Stomach (tissue), 9 donors: ENCODE data around the gene NAV1. TPM values are rescaled to one million over a fixed set of nuclear protein-coding genes. Genes with fewer than 3 reads are reported as not detected.
"Not testable (repeated sequence)": the region's sequence is repeated elsewhere in the genome, so short reads cannot be mapped to it uniquely, and the experiment has no call there.

Source experiments
- DNase-seq, 2 donors: peaks; one replicate each; pipeline versions ENCODE4 v3.0.0 to v3.0.0-alpha.2; 2013 to 2019
- H3K27ac ChIP-seq, 5 donors: fragments of 200-600 bp in 4 of 5; sonication (generic) in 4 of 5; one replicate each; pipeline ENCODE4 v1.5.1; 2013 to 2019; ENCODE audit warnings: mild to moderate bottlenecking in 1 of 5, moderate library complexity in 1 of 5
- H3K27me3 ChIP-seq, 3 donors: fragments of 200-600 bp; sonication (generic); one replicate each; pipeline ENCODE4 v1.5.1; 2017 to 2019; ENCODE audit warnings: mixed run types in 1 of 3
- H3K36me3 ChIP-seq, 4 donors: fragments of 200-600 bp; sonication (generic); 1 replicate in 3 of 4; 2 replicates in 1 of 4; pipeline ENCODE4 v1.5.1; 2016 to 2019
- H3K4me1 ChIP-seq, 4 donors: fragments of 200-600 bp; sonication (generic); one replicate each; pipeline ENCODE4 v1.5.1; 2016 to 2019
- H3K4me3 ChIP-seq, 4 donors: fragments of 200-600 bp; sonication (generic) in 3 of 4; one replicate each; pipeline ENCODE4 v1.5.1; 2016 to 2019; ENCODE audit warnings: mild to moderate bottlenecking in 1 of 4
- H3K9me3 ChIP-seq, 4 donors: fragments of 200-600 bp; sonication (generic); one replicate each; pipeline ENCODE4 v1.5.1; 2016 to 2019
- EP300 ChIP-seq: sonication (generic); formaldehyde crosslinking; IDR thresholded peaks from one replicate; pipeline ENCODE4 v1.6.1; 2017; ENCODE audit warnings: antibody characterized with exemption
- POLR2A ChIP-seq, 4 donors: fragments of 450-650 bp; IDR thresholded peaks; one replicate each; pipeline ENCODE4 v1.6.1; 2016; ENCODE audit warnings: antibody characterized with exemption in 4 of 4, control low read depth in 2 of 4, mild to moderate bottlenecking in 1 of 4, moderate library complexity in 1 of 4
- POLR2AphosphoS5 ChIP-seq, 3 donors: sonication (generic); formaldehyde crosslinking; IDR thresholded peaks; one replicate each; pipeline ENCODE4 v1.6.1; 2016; ENCODE audit warnings: antibody characterized with exemption in 3 of 3
- WGBS, 5 donors: extraction: QIAGEN DNeasy Blood & Tissue Kit in 3 of 5; methylation state at CpG; one replicate each; pipeline versions ENCODE4 v1.1.5 to v1.1.7; 2013 to 2018; 5-methylcytosine and 5-hydroxymethylcytosine counted together
- intact Hi-C: fragments of 100-400 bp; cut with DNase I; formaldehyde crosslinking; loops from one replicate; pipeline ENCODE4 v1.15.1; 2023; ENCODE audit warnings: low total_unique reads
- polyA plus RNA-seq, 3 donors: library from polyadenylated mRNA; stranded (reverse); fragments of 200-250 nt; gene quantifications; one replicate each; pipeline ENCODE4 v1.2.3, GENCODE V29; 2013
- total RNA-seq, 5 donors: library from RNA; depleted of rRNA; stranded (reverse); fragments of >200 nt; gene quantifications; one replicate each; pipeline versions ENCODE4 v1.1.0 to v1.2.3, GENCODE V29; 2014 to 2016
- TF ChIP-seq, protein P1 (sequence below), 7 experiments: fragments of 450-650 bp in 4 of 7; fragments of 200-600 bp in 3 of 7; sonication (generic) in 3 of 7; IDR thresholded peaks; one replicate each; pipeline ENCODE4 v1.5.1; 2016 to 2019; ENCODE audit warnings: antibody characterized with exemption in 7 of 7, control low read depth in 2 of 7, mild to moderate bottlenecking in 1 of 7
- donor health status: healthy with polysubstance abuse.
- donor health status: Bipolar disorder and iron deficiency.
- donor health status: healthy.

Gene NAV1
- total and polyA plus RNA-seq, 8 donors, result 3.0 to 33.0 (median 11.9) TPM

DNA sequence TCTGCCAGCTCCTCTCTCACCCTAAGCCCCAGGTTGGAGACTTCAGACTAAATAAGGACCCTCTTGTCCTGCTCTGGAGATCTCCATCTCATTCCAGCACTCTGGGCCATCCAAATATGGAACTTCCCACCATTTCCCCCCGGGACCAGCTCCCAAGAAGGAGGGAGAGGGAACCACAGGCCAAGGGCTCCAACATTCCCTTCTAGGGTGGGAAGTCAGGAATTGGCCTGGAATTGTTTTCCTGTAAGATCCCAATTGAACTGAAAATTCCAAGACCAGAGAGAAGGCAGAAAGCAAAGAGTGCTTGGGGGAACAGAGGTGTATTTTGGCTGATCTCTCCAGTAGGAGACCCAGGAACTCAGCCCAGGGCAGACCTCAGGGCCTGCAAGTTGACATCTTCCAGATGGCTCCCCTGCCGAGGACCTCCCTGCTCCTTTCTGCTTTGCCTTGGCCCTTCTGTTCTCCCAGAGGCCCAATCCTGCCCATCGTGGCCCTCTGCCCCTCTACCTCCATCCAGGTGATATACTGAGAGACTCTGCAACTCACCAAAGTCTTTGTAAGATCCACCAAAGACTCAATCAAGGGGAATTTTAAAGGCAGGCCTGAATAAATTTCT is 46.9 kb upstream of the NAV1 start:
- Histone ChIP-seq H3K27ac (peak overlapping the region; percentile 14 to 95 (median 93)), H3K4me1 (peaks cover 55 to 99% (median 86%) of the 10 kb centered on the region in 4 donors), H3K36me3 (peaks cover 49 to 87% (median 67%) of the 10 kb centered on the region in 4 donors), H3K4me3 (no peak overlapping the region), H3K27me3 (no peaks in the 10 kb centered on the region), H3K9me3 (no peaks in the 10 kb centered on the region)
- TF ChIP-seq POLR2AphosphoS5 (IDR thresholded peaks at IDR 0.05) (no peak), POLR2A (IDR thresholded peaks at IDR 0.05) (no peak), EP300 (no peak)
- TF ChIP-seq, protein P1, sequence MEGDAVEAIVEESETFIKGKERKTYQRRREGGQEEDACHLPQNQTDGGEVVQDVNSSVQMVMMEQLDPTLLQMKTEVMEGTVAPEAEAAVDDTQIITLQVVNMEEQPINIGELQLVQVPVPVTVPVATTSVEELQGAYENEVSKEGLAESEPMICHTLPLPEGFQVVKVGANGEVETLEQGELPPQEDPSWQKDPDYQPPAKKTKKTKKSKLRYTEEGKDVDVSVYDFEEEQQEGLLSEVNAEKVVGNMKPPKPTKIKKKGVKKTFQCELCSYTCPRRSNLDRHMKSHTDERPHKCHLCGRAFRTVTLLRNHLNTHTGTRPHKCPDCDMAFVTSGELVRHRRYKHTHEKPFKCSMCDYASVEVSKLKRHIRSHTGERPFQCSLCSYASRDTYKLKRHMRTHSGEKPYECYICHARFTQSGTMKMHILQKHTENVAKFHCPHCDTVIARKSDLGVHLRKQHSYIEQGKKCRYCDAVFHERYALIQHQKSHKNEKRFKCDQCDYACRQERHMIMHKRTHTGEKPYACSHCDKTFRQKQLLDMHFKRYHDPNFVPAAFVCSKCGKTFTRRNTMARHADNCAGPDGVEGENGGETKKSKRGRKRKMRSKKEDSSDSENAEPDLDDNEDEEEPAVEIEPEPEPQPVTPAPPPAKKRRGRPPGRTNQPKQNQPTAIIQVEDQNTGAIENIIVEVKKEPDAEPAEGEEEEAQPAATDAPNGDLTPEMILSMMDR (IDR thresholded peaks at IDR 0.05), result no peak
- 49 to 85% (median 80%) methylated on average over 3 of the region's 3 CpGs for WGBS, 5 donors
- no peak for DNase-seq
- intact Hi-C loops, result no loop called here

DNA sequence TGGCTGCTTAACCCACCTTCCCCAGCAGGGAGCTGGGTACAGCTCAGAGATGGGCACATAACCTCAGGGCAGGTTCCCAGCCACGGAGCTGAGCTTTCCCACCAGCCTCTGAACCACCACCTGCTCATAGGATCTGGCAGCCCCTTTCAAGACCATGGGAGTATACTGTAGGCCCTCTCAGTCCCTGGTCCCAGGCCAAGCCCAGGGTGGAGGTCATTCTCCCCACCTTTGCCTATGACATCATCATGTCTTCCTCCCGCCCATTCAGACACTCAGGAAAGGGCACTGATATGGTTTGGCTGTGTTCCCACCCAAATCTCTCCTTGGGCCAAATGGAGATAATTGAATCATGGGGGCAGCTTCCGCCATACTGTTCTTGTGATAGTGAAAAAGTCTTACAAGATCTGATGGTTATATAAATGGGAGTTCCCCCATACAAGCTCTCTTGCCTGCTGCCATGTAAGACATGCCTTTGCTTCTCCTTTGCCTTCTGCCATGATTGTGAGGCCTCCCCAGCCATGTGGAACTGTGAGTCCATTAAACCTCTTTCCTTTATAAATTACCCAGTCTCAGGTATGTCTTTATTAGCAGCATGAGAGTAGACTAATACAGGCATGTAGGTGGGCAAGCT is 45.8 kb upstream of the NAV1 start:
- H3K27ac ChIP-seq, result peak overlapping the region in 4 of 5 donors; percentile 67 to 95 (median 94)
- peak in 1 of 3 donors; percentile 36 for TF ChIP-seq POLR2AphosphoS5 (IDR thresholded peaks at IDR 0.05)
- H3K27me3 ChIP-seq, intact Hi-C loops, H3K9me3 ChIP-seq, DNase-seq, H3K4me3 ChIP-seq: not testable (repeated sequence)
- H3K4me1 ChIP-seq, result peaks cover 53 to 100% (median 88%) of the 10 kb centered on the region in 4 donors
- peaks cover 38 to 79% (median 56%) of the 10 kb centered on the region in 4 donors for H3K36me3 ChIP-seq
- WGBS, 5 donors, result 77 to 95% (median 91%) methylated on average over 3 of the region's 3 CpGs

DNA sequence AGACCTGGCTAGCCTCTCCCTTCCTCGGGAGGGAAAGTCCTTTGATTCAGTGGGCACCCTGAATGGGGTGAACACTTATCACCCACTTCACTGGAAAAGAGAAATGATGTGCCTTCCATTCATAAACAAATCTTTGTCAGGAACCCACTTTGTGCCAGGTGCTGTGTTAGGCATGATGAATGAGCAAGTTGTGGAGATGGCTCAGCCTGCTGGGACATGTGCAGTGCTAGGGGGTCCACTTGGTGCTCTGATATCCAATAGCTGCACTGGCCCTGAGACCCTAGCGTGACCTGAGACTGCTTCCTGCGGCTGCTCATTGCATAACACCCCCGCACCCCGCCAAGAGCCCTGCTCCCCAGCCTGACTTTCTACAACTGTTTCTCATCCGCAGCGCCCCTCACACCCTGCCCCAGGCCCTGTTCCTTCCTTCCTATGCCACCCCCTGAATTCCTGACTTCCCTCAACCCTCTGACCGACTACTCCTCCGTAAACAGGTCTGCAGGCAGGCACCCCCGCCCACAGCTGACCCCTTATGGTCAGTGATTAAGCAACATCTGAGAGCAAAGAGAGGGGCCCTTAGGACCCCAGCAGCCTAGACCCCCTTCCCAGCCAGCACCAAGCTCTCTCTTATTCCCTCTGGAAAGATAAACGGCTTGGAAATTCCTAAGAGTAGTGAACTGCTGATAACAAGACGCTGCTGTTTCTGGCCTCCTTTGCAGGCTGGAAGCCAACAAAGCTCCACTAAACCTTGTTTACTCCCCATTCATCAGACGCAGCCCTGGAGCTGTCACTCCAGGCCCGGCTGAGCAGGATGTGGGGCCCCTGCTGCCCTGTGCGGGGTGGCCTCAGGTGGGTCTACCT is 44.9 kb upstream of the NAV1 start:
- Histone ChIP-seq H3K4me1 (peaks cover 50 to 100% (median 87%) of the 10 kb centered on the region in 4 donors), H3K27ac (peak overlapping the region; percentile 8 to 95 (median 93)), H3K27me3 (no peaks in the 10 kb centered on the region), H3K9me3 (no peaks in the 10 kb centered on the region), H3K4me3 (no peak overlapping the region), H3K36me3 (peaks cover 34 to 79% (median 51%) of the 10 kb centered on the region in 4 donors)
- intact Hi-C loops, result no loop called here
- DNase-seq, result peak; percentile 61 to 92
- WGBS, 5 donors, result 25 to 33% (median 29%) methylated on average over 15 of the region's 15 CpGs
- TF ChIP-seq, protein P1 (IDR thresholded peaks at IDR 0.05), result no peak
- TF ChIP-seq POLR2A (IDR thresholded peaks at IDR 0.05) (no peak), EP300 (no peak), POLR2AphosphoS5 (IDR thresholded peaks at IDR 0.05) (no peak)

DNA sequence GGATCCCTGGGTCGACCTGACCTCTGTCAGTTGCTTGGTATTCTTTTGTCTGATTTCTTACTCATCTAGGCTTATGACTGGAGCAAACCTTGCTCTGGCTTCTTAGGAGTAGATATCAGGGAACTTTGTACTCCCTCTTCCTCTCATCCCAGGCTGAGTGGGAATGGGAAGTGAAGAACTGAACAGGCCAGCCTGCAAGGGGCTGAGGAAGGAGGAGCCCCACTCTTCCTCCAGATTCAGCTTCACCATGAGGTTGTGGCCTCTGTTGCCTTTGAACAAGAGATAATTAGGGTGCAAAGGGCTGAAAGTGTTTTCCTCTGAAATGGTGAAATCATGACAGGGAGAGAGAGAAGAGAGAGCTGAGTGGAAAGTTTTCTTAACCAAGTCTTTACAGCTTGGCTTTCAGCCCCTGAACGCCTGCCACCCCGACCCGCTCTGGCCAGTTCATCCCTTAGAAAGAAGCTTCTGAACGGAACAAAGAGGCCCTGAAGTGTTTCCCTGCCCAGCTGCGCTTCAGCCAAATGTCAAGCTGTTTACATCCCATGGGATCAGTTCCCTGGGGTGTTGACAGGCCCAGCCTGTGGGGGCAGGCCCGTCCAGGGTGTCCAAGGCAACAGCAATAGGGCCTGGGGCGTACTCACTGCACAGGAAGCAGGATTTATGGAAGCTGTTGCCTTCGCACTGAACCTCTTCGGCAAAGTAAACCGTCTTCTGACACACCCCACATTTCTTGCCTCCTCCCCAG is 43.2 kb upstream of the NAV1 start:
- intact Hi-C loops, result no loop called here
- WGBS, 5 donors, result 30 to 51% (median 39%) methylated on average over 11 of the region's 11 CpGs
- Histone ChIP-seq H3K9me3 (no peaks in the 10 kb centered on the region), H3K36me3 (peaks cover 24 to 61% (median 37%) of the 10 kb centered on the region in 4 donors), H3K4me3 (no peak overlapping the region), H3K27ac (peak overlapping the region; percentile 56 to 96 (median 95)), H3K4me1 (peaks cover 44 to 100% (median 87%) of the 10 kb centered on the region in 4 donors), H3K27me3 (no peaks in the 10 kb centered on the region)
- peak; percentile 33 to 88 for DNase-seq
- TF ChIP-seq POLR2AphosphoS5 (IDR thresholded peaks at IDR 0.05) (peak; percentile 49 to 84 (median 70)), EP300 (peak; percentile 62), POLR2A (IDR thresholded peaks at IDR 0.05) (no peak)
- TF ChIP-seq, protein P1 (IDR thresholded peaks at IDR 0.05), result no peak
